Glutamatergic neuron (in vitro differentiated cells): ENCODE results near the gene C2. TPM values are rescaled to one million over a fixed set of nuclear protein-coding genes. Genes with fewer than 3 reads are reported as not detected.

Source experiments
- DNase-seq: peaks from one replicate; pipeline ENCODE4 v3.0.0; 2022
- H3K27ac Mint-ChIP-seq: one replicate; pipeline ENCODE4 v1.8.0; 2020; ENCODE audit warnings: mild to moderate bottlenecking, mixed read lengths, inconsistent platforms; ENCODE audit not compliant: unreplicated experiment
- H3K27me3 Mint-ChIP-seq: one replicate; pipeline ENCODE4 v1.8.0; 2020; ENCODE audit warnings: mild to moderate bottlenecking, moderate library complexity, mixed read lengths, inconsistent platforms; ENCODE audit not compliant: unreplicated experiment
- H3K36me3 Mint-ChIP-seq: one replicate; pipeline ENCODE4 v1.8.0; 2020; ENCODE audit warnings: mild to moderate bottlenecking, mixed read lengths, inconsistent platforms; ENCODE audit not compliant: unreplicated experiment
- H3K4me1 Mint-ChIP-seq: one replicate; pipeline ENCODE4 v1.8.0; 2020; ENCODE audit warnings: mild to moderate bottlenecking, low read depth, mixed read lengths, inconsistent platforms; ENCODE audit not compliant: unreplicated experiment
- H3K4me3 Mint-ChIP-seq: one replicate; pipeline ENCODE4 v1.8.0; 2020; ENCODE audit warnings: mild to moderate bottlenecking, mixed read lengths, inconsistent platforms; ENCODE audit not compliant: unreplicated experiment
- H3K9me3 Mint-ChIP-seq: one replicate; pipeline ENCODE4 v1.8.0; 2020; ENCODE audit warnings: mild to moderate bottlenecking, moderate library complexity, mixed read lengths, inconsistent platforms; ENCODE audit not compliant: unreplicated experiment
- total RNA-seq: library from RNA; stranded (reverse); fragmentation: NEBNext Ultra II Directional; extraction: Animal tissue kit (Norgen Biotek cat#: 25700); gene quantifications from one replicate; pipeline ENCODE4 v1.2.1, GENCODE V29; 2021; ENCODE audit not compliant: unreplicated experiment
- TF ChIP-seq, protein P1 (sequence below): fragments of 200-600 bp; sonication (generic); IDR thresholded peaks from one replicate; pipeline ENCODE4 v1.5.0; 2021; ENCODE audit not compliant: partially characterized antibody, unreplicated experiment

The C2 gene
- total RNA-seq, 1 donor from 2014 or later = not detected

GRCh38 chr6:31947864-31948263 is 20.3 kb downstream of the C2 start:
- no peak overlapping the region for H3K4me3 Mint-ChIP-seq

GRCh38 chr6:31948306-31948705 is 20.8 kb downstream of the C2 start:
- H3K4me3 Mint-ChIP-seq = no peak overlapping the region
- no peak for DNase-seq
- TF ChIP-seq, protein P1, sequence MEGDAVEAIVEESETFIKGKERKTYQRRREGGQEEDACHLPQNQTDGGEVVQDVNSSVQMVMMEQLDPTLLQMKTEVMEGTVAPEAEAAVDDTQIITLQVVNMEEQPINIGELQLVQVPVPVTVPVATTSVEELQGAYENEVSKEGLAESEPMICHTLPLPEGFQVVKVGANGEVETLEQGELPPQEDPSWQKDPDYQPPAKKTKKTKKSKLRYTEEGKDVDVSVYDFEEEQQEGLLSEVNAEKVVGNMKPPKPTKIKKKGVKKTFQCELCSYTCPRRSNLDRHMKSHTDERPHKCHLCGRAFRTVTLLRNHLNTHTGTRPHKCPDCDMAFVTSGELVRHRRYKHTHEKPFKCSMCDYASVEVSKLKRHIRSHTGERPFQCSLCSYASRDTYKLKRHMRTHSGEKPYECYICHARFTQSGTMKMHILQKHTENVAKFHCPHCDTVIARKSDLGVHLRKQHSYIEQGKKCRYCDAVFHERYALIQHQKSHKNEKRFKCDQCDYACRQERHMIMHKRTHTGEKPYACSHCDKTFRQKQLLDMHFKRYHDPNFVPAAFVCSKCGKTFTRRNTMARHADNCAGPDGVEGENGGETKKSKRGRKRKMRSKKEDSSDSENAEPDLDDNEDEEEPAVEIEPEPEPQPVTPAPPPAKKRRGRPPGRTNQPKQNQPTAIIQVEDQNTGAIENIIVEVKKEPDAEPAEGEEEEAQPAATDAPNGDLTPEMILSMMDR = no peak
- H3K36me3 Mint-ChIP-seq = peaks cover 3% of the 10 kb centered on the region
- no peak overlapping the region for H3K27ac Mint-ChIP-seq
- H3K9me3 Mint-ChIP-seq = no peaks in the 10 kb centered on the region
- peaks cover 5% of the 10 kb centered on the region for H3K27me3 Mint-ChIP-seq
- no peaks in the 10 kb centered on the region for H3K4me1 Mint-ChIP-seq

More at GRCh38 chr6:31947864-31948263, 20.3 kb downstream of the C2 start:
- Mint-ChIP-seq H3K4me1 (no peaks in the 10 kb centered on the region), H3K36me3 (no peaks in the 10 kb centered on the region), H3K27me3 (peaks cover 5% of the 10 kb centered on the region), H3K27ac (no peak overlapping the region), H3K9me3 (no peaks in the 10 kb centered on the region)
- TF ChIP-seq, protein P1 = no peak
- DNase-seq = no peak

DNA sequence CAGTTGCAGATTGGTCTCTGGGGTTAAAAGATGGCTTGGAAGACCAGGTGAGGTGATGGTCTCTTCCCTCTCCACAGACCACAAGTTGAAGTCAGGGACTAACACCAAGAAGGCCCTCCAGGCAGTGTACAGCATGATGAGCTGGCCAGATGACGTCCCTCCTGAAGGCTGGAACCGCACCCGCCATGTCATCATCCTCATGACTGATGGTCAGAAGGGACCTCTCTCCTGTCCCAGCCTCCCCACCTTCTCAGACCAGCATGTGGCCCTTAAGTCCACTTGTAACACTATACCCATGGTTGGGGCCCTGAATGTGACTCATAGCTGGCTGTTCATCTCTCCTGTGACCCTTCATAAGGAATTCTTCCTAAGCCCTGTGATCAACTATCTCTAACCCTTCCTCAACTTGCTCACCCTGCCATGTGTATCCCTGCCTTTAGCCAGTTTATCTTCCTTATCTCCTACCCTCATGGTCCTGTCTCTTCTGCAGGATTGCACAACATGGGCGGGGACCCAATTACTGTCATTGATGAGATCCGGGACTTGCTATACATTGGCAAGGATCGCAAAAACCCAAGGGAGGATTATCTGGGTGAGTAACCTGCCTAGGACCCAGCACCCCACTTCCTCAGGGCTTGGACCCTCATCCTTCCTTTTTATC is 21.4 kb downstream of the C2 start:
- peaks cover 5% of the 10 kb centered on the region for H3K27me3 Mint-ChIP-seq
- H3K27ac Mint-ChIP-seq = no peak overlapping the region
- no peaks in the 10 kb centered on the region for H3K9me3 Mint-ChIP-seq
- no peaks in the 10 kb centered on the region for H3K4me1 Mint-ChIP-seq
- no peak for DNase-seq
- TF ChIP-seq, protein P1 = no peak
- H3K4me3 Mint-ChIP-seq = peak overlapping the region; percentile 7
- peaks cover 6% of the 10 kb centered on the region for H3K36me3 Mint-ChIP-seq

DNA sequence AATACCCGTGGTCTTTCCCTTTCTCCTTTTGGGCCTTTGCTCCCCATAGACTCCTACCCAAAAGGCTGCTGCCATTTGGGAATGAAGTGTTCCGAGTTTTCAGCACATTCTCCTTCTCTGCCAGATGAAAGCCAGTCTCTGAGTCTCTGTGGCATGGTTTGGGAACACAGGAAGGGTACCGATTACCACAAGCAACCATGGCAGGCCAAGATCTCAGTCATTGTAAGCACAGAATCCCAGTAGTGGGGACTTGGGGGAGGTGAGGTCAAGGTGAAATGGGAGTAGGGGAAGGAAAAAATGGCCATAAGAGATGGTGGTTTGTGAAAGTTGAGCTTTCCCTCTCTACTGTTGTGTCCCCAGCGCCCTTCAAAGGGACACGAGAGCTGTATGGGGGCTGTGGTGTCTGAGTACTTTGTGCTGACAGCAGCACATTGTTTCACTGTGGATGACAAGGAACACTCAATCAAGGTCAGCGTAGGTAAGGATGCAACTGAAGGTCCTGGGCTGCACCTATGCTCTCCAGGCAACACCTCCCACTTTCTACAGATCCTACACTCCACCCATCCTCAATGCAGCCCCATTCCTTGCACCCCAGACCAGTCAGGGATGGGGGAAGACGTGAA is 22.5 kb downstream of the C2 start:
- Mint-ChIP-seq H3K9me3 (no peaks in the 10 kb centered on the region), H3K36me3 (peaks cover 6% of the 10 kb centered on the region), H3K4me3 (peak overlapping the region; percentile 6), H3K27ac (no peak overlapping the region), H3K27me3 (peaks cover 3% of the 10 kb centered on the region), H3K4me1 (no peaks in the 10 kb centered on the region)
- TF ChIP-seq, protein P1 = no peak
- no peak for DNase-seq

DNA sequence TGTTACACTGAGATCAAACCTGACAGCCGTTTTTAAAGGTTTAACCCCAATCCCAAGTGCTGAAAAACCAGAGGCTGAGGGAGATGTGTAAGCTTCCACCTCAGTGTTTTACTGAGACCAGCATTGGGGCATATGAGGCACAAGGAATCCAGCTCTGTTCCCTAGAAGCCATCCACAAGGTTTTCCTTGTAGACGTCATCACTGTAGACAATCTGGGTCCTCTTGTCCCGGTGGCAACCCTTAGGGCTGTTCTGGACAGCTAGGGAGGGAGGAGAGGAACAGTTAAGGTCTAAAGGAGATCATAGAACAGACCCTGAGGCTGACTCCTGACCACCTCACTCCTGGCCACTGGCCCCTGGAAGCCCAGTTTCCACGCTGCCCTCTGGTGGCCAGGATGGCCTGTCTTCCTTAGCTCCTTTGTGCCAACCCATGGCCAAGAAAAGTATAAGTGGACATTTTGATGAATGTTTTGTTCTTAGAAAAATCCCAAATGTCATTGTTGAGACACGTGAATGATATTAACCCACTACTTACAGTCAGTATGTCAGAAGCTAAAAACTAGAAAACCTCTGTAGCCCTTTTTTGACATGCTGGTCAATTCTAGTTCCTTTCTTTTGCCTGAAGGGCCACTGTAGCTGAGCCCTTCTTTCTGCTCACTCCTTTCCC is 24.8 kb downstream of the C2 start:
- H3K36me3 Mint-ChIP-seq = peaks cover 6% of the 10 kb centered on the region
- H3K9me3 Mint-ChIP-seq = no peaks in the 10 kb centered on the region
- TF ChIP-seq, protein P1 = peak; percentile 68
- no peak overlapping the region for H3K4me3 Mint-ChIP-seq
- peak; percentile 83 for DNase-seq
- H3K27ac Mint-ChIP-seq = no peak overlapping the region
- no peaks in the 10 kb centered on the region for H3K4me1 Mint-ChIP-seq
- peaks cover 3% of the 10 kb centered on the region for H3K27me3 Mint-ChIP-seq
